ENCODE results near the gene ABCF1. TPM values are rescaled to one million over a fixed set of nuclear protein-coding genes. Genes with fewer than 3 reads are reported as not detected.
A peak's percentile ranks its signal among the peaks of the same experiment; 100 is the strongest.

The ABCF1 gene
- total RNA-seq, 1 experiment from 2014 or later, result 30.5 TPM

DNA sequence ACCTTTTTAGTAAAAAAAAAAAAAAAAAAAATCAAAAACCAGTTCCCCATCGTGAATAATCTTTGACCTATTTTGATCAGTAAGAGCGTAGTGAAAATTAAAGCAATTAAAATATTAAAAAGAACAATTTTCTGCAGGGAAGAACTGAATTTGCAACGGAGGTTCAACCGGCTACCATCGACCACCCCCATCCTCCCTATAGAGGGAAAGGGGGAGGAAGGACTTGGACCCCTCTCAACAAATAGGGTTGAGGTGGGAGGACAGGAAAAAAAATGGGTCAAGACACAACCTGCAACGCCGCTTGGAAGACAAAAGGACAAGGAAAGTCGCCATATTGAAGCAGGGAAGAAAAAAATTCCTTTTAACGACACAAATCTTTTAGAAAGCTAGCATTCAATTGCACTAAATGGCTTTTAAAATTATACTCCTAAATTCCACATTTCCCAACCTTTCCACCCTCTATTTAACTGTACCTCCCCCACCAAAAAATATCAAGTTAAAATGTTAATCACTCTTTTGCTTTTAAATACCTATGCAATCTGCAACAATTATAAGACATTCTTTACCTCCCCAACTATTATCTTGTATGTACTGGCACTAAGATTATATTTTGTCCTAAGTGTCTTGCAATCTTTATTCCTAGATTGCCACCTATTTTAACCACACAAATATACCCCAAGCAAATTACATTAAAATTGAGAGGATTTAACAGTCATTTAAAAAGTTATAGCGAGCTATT, 44.1 kb downstream of the ABCF1 start:
- in situ Hi-C loops (cut with HindIII; ENCODE audit: low pct_unique_long_range_greater_than_20kb, low sequenced_read_pairs), result no loop called here
- DNase-seq (ENCODE audit: low read depth), result no peak

DNA sequence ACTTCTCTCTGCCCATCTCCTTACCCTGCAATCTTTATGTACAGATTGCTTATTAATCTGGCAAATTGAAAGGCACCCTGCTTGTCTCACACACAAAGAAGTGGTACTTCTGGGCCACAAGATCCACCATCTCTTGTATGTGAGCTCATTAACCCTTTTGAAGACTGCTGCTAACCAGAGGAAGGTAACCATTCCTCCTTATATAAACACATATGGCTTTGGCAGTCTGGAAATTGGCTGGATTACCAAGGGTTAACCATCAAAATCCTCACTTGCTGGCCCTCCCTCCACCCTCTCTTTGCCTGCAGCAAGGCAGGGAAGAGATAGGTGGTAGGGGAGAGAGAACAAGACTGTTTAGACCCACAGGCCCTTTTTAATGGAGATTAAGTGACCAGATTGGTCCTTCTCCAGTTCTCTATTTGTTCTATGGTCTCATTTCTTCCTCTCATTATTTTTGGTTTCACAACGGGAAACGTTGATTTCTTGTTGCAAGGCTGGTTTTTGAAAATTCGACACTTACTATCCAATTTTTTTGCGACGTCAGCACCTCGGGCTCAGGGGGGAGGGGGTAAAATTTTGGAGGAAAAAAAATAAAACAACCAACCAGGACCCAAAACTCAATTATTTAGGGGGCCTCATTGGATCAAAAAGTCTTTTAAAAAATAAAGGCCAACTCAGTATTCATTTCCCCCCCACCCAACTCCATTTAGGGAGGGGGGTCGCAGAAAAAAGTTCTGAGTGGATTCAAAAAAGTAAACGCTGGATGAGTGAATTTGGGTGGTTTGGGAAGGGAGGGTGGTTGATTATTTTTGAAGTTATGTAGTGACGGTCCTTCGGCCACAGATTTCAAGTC, 44.9 kb downstream of the ABCF1 start:
- in situ Hi-C loops (cut with HindIII; ENCODE audit: low pct_unique_long_range_greater_than_20kb, low sequenced_read_pairs), result no loop called here

DNA sequence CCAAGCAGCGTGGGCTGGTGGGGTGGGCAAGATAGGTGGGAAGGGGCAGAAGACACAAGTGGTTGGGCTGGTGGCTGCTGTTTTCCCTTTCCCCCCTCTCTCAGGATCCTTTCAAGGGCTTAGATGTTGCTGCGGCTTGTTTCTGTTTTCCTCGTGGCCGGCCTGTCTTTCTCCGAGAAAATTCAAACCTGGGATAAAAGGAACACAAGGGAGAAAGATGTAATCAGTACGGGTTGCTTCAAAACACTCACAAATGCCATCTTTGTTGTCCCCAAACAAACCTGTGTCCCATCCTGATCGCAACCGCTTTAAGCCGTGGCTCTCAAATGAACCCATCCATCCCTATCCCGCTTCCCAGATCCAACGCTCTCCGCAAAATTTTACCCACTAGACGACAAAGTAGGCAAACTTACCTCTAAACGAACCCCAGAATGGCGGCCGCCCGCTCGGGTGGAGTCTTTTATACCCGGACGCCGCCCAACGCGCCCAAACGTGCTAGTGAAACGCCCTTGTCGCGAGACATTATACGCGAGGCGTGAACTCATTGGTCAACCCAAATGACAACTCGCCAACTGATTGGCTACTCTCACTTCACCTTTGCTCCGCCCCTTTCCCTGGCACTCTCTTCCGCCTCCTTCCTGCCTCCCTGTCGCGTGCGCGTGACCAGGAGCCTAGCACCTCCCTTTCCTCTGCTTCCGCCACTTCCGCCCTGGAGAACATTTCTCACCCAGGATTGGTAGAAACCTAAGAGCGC, 45.7 kb downstream of the ABCF1 start, which contains the start of gene PPP1R10:
TSS of gene PPP1R10 (minus strand) at position 433 of the 754 bp plus-strand sequence. CDS start 7,299 bp downstream, outside the sequence.
- in situ Hi-C loops (cut with HindIII; ENCODE audit: low pct_unique_long_range_greater_than_20kb, low sequenced_read_pairs), result no loop called here
- DNase-seq (ENCODE audit: low read depth), result peak; percentile 100

More for the DNA sequence above, 44.9 kb downstream of the ABCF1 start:
- DNase-seq (ENCODE audit: low read depth), result peak; percentile 62

DNA sequence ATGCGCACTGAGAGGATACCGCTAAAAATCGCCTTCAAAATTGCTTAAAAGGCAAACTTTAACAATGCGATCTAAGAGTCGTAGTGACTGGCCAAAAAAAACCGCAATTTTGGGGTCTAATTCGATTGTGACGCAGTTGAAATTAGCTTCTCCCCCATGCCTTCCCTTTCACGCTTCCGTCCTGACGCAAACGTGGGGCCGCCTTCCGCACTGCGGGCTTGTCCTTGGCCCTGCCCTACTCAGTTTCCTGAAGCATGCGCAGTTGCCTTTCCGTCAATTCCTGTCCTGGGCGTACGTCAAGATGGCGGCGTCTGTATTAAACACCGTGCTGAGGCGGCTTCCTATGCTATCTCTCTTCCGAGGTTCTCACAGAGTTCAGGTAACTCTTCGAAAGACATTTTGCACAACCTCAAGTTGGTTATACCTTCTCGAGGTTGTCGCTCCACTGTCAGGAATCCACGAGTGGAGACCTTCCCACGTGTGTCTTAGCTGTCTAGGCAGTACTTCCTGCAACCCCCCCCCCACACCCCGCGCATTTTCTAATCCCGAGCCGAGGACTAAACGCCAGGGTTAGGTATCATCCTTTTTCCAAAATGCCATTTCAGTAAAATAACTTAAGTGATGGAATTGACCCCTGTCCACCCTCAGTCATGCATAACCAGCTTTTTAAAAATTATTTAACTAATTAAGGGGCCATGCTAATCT, 46.5 kb downstream of the ABCF1 start, which contains the start of gene MRPS18B:
TSS of gene MRPS18B (plus strand) at position 276 of the 705 bp plus-strand sequence. CDS start at position 302, 26 bp downstream.
- DNase-seq (ENCODE audit: low read depth), result peak; percentile 98
- in situ Hi-C loops (cut with HindIII; ENCODE audit: low pct_unique_long_range_greater_than_20kb, low sequenced_read_pairs), result no loop called here

DNA sequence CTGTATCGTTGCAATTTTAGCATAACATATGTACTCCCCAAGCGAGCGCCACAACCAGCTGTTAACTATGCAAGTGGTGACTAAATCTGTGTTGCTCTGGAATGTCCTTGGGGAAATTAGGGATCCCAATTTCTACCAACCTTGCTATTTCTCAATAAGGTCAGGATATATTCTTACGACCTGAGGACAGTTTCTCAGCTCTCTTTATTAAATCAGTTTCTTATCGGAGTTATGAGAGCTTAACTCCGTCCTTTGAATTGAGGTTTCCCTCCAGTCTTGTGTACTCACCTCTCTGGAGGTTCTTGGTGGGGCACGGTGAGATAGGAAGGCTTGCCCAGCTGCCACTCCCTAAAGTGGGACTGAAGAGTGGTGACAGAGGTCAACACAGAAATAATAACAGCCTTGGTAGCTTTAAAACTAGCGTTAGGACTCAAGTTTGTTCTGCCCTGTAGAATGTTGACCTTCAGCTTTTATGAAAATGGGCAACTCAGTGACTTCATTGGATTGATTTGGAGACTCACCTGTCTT, 47.1 kb downstream of the ABCF1 start:
- DNase-seq (ENCODE audit: low read depth), result no peak
- in situ Hi-C loops (cut with HindIII; ENCODE audit: low pct_unique_long_range_greater_than_20kb, low sequenced_read_pairs), result no loop called here

DNA sequence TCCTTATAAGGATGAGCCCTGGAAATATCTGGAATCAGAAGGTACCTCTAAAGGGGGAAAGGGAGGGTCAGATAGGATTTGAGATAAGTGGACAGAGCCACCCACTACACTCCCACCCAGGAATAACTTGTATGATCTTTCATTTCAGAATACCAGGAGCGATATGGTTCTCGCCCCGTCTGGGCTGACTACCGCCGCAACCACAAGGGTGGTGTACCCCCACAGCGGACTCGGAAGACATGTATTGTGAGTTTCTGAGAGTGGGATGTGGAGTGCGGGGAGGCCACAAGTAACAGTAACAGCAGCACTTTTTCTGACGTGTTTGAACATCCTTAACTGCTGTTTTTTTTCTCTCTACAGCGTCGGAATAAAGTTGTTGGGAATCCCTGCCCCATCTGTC, 48.3 kb downstream of the ABCF1 start:
- no peak for DNase-seq (ENCODE audit: low read depth)
- in situ Hi-C loops (cut with HindIII; ENCODE audit: low pct_unique_long_range_greater_than_20kb, low sequenced_read_pairs), result no loop called here

DNA sequence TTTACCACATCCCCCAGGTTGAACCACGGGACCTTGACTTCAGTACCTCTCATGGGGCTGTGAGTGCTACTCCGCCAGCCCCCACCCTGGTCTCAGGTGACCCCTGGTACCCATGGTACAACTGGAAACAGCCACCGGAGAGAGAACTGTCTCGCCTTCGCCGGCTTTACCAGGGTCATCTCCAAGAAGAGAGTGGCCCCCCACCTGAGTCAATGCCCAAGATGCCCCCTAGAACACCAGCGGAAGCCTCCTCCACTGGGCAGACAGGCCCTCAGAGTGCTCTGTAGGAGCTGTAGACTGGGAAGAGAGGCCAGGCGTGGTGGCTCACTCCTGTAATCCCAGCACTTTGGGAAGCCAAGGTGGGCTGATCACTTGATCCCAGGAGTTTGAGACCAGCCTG, 54.3 kb downstream of the ABCF1 start:
- in situ Hi-C loops (cut with HindIII; ENCODE audit: low pct_unique_long_range_greater_than_20kb, low sequenced_read_pairs), result no loop called here

DNA sequence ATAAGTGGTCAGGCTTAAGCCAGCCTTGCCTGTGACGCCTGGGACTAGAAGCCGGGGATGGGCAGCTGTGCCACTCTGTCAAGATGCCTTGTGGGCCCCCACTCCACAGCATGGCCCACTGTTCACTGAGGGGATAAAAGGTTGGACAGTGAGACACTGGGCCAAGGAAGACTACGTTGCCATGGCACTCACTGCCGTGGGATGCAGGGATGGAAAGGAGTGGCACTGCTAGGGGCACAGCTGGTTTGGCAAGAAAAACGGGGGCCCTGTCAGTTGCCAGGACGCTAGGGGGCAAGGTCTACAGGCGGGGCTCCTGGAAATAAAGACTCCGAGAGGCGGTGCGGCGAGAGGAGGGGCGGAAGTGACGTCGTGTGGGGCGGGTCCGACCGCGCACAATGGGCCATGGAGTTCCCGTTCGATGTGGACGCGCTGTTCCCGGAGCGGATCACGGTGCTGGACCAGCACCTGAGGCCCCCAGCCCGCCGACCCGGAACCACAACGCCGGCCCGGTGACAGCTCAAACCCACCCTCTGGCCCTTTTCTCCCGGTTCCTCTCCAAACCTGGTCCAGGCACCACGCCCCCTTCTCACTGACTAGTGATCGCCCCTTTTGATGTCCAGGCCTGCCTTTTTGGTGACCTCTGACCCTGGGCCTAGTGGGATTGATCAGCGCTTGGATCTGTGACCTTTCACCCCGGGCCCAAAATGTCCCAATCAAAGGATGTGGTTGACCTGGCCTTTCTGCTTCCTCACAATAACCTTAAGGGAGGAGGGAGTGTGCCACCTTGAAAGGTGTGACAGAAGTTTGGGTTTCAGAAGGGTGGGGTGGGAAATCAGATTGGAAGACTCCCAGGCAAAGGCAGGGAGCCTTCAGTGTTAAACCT, 55.5 kb downstream of the ABCF1 start, which contains the start of gene ATAT1:
TSS of gene ATAT1 (plus strand) at position 391 of the 883 bp plus-strand sequence.
- in situ Hi-C loops (cut with HindIII; ENCODE audit: low pct_unique_long_range_greater_than_20kb, low sequenced_read_pairs), result no loop called here
- DNase-seq (ENCODE audit: low read depth), result peak; percentile 70

More for the DNA sequence above, 54.3 kb downstream of the ABCF1 start:
- no peak for DNase-seq (ENCODE audit: low read depth)

DNA sequence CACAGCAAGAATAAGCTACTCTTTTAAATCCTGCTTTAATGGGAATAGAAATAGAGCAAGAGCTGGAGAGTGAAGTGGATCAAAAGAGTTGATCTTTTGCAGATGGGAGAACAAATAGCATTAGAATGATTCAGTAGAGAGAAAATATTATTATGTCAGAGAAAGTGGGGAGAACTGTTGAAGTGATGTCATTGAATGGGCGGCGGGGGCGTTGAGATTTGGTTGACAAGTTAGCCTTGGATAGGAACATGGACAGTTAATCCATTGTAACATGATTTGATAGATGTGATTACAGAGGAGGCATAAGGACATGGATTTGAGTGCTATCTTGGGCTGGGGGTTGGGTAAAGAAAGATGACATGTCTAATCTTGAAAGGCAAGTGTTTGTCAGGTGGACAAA, 64.6 kb downstream of the ABCF1 start:
- in situ Hi-C loops (cut with HindIII; ENCODE audit: low pct_unique_long_range_greater_than_20kb, low sequenced_read_pairs), result no loop called here
- no peak for DNase-seq (ENCODE audit: low read depth)

DNA sequence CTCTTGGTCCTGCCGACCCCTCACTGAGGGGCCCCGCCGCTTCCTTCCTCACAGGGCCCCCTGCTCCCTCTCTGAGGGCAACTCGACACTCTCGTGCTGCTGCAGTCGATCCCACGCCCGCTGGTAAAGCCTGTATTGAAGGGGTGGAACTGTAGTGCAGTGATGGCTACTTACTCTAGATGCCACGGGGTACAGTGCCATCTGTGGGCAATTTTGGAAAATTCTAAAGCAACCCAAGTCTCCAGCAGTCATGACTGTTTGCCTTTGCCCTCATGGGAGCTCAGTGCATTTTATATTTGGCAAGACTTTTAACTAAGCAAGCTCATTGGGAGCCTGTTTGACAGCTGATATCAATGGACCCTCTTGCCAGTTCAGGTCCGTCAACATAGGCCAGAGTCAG, 69.2 kb downstream of the ABCF1 start:
- DNase-seq (ENCODE audit: low read depth), result no peak
- in situ Hi-C loops (cut with HindIII; ENCODE audit: low pct_unique_long_range_greater_than_20kb, low sequenced_read_pairs), result no loop called here

DNA sequence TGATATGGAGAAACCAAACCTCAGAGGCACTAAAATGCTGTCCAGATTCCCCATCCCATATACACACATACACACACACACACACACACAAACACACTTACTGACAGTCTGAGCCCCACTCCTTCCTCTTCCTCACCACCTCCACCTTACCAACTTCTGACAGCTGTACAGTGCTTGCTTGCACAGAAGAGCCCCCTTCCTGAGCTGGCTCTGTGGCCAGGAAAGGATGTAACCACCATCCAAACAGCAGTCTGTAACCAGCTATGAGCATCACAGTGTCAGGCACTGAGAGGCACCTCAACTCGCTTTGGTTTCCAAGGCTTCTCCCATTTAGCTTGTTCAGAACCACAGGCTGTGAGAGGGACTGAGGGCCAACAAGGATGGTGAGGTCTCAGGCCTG, 69.8 kb downstream of the ABCF1 start:
- DNase-seq (ENCODE audit: low read depth), result no peak
- in situ Hi-C loops (cut with HindIII; ENCODE audit: low pct_unique_long_range_greater_than_20kb, low sequenced_read_pairs), result no loop called here

Other genes starting within 250 kb of the ABCF1 start
- 8.9 and 18.7 TPM in 2 replicates for gene TRIM39, start 244.5 kb upstream of the ABCF1 start, total RNA-seq (2014; rRNA removed; shearing (Covaris generic); ENCODE audit: low replicate concordance)
- gene RPP21, start 226.3 kb upstream of the ABCF1 start, total RNA-seq (2014; rRNA removed; shearing (Covaris generic); ENCODE audit: low replicate concordance), result 47.4 and 120 TPM in 2 replicates
- gene HLA-E, start 81.9 kb upstream of the ABCF1 start, total RNA-seq (2014; rRNA removed; shearing (Covaris generic); ENCODE audit: low replicate concordance), result 210 and 213 TPM in 2 replicates
- gene GNL1, start 15.0 kb upstream of the ABCF1 start, total RNA-seq (2014; rRNA removed; shearing (Covaris generic); ENCODE audit: low replicate concordance), result 23.5 and 36.9 TPM in 2 replicates
- gene PRR3, start 14.1 kb upstream of the ABCF1 start, total RNA-seq (2014; rRNA removed; shearing (Covaris generic); ENCODE audit: low replicate concordance), result 12.7 TPM in 1 of 2 replicates, not detected in the other
- 6.9 and 10.8 TPM in 2 replicates for gene PPP1R10, start 45.8 kb downstream of the ABCF1 start, total RNA-seq (2014; rRNA removed; shearing (Covaris generic); ENCODE audit: low replicate concordance)
- gene MRPS18B, start 46.4 kb downstream of the ABCF1 start, total RNA-seq (2014; rRNA removed; shearing (Covaris generic); ENCODE audit: low replicate concordance), result 47.9 and 61.1 TPM in 2 replicates
- 1.3 and 4.6 TPM in 2 replicates for gene ATAT1, start 55.4 kb downstream of the ABCF1 start, total RNA-seq (2014; rRNA removed; shearing (Covaris generic); ENCODE audit: low replicate concordance)
- gene C6orf136, start 75.7 kb downstream of the ABCF1 start, total RNA-seq (2014; rRNA removed; shearing (Covaris generic); ENCODE audit: low replicate concordance), result 2.6 TPM in 1 of 2 replicates, not detected in the other
- 31.4 and 37.5 TPM in 2 replicates for gene DHX16, start 101.6 kb downstream of the ABCF1 start, total RNA-seq (2014; rRNA removed; shearing (Covaris generic); ENCODE audit: low replicate concordance)
- 29.9 and 37.7 TPM in 2 replicates for gene PPP1R18, start 115.2 kb downstream of the ABCF1 start, total RNA-seq (2014; rRNA removed; shearing (Covaris generic); ENCODE audit: low replicate concordance)
- gene NRM, start 119.5 kb downstream of the ABCF1 start, total RNA-seq (2014; rRNA removed; shearing (Covaris generic); ENCODE audit: low replicate concordance), result 2.3 and 16.7 TPM in 2 replicates
- gene MDC1, start 145.8 kb downstream of the ABCF1 start, total RNA-seq (2014; rRNA removed; shearing (Covaris generic); ENCODE audit: low replicate concordance), result 3.3 and 6.7 TPM in 2 replicates
- gene TUBB, start 148.9 kb downstream of the ABCF1 start, total RNA-seq (2014; rRNA removed; shearing (Covaris generic); ENCODE audit: low replicate concordance), result 538 and 624 TPM in 2 replicates
- 352 and 441 TPM in 2 replicates for gene FLOT1, start 171.2 kb downstream of the ABCF1 start, total RNA-seq (2014; rRNA removed; shearing (Covaris generic); ENCODE audit: low replicate concordance)
- gene IER3, start 173.1 kb downstream of the ABCF1 start, total RNA-seq (2014; rRNA removed; shearing (Covaris generic); ENCODE audit: low replicate concordance), result 124 and 148 TPM in 2 replicates